NCI-H510A (cell line): Measurements from ENCODE around the gene TMEM91.
"Not testable (repeated sequence)": the region's sequence is repeated elsewhere in the genome, so short reads cannot be mapped to it uniquely, and the experiment has no call there.

Experiments used
- DNase-seq: peaks from one replicate; lab custom pipeline; 2025; lab: John Stamatoyannopoulos, UW

The TMEM91 gene

DNA sequence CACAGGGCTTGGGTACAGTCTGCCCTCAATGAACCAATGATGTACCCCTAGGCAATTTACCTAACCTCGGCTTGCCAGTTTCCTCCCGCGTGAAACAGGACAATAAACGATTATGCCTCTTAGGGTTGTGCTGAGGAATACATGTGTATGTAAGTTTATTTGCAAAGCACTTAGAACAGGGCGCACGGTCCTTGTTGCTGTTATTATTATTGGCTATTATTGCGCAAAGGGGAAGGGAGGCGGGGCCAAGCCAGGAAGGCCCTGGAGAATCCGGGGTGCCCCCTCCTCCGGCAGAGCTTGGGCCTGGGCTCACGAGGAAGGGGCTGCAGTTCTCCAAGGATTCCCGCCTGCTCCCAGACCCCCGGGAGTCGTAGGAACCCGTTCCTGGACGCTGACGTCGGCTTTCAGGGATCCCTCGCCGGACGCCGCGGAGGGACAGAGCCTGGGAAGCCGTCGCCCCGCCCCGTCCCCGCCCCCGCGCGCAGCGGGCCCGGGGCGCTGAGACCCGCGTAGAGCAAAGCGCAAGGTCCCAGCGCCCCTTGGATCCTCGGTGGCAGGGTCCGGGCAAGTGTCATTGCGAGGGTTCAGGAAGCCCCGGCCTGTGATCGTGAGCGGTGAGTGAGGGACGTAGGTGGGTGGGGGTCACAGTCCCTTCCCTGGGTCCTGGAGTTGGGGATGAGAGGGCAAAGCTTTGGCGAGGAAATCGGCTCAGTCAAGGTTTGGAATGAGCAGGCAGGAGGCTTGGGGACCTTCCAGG is at the start of gene TMEM91:
TSS of gene TMEM91 (plus strand) at position 293 of the 757 bp plus-strand sequence. CDS start 1,777 bp downstream, outside the sequence.
- DNase-seq = no peak

DNA sequence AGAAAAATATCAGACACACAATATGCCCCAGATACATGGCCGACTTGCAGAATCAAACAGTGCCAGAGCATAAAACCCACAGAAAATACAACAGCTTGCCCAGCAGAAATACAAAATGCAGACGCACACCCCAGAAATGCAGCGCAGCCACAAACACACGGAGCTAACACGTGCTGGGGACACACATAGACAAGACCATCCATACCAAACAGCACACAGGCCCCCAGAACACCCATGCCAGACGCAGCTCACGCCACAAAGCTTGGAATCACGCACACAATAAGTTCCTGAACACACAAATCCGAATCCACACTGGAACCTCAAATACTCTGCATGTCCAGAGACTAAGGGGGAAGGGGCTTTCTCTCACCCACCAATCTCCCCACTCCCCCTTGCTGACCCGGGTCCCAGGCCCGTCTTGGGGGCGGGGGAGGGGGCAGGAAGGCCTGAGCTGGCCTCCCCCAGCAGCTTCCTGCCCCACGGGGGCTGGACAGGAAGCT is 49.2 kb upstream of the TMEM91 start:
- DNase-seq = no peak

DNA sequence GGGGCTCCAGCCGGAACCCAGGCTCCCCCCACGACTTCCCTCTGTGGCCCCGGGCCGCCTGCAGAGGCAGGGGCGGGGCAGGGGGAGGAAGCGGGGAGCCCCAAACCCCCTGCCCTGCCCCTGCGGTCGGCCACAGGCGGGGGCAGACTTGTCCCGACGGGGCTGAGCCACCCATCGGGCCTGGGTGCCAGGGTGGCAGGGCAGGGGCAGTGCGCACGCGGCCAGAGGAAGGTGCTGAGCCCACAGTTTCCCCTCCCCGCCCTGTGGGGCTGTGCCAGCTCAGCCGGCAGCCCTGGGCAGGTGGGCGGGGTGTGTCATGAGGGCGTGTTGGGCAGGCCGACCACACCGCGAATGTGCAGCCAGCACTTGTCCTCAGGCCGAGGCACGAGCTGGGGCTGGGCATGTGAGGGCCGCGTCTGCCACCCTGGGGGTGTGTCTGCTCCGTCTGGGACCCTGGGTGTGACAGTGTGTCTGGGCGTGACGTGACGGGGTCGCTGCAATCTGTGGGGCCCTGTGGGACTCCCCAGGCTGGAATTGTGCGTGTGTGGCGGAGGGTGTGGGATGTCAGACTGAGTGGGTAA is 48.7 kb upstream of the TMEM91 start:
- DNase-seq = peak; percentile 50

DNA sequence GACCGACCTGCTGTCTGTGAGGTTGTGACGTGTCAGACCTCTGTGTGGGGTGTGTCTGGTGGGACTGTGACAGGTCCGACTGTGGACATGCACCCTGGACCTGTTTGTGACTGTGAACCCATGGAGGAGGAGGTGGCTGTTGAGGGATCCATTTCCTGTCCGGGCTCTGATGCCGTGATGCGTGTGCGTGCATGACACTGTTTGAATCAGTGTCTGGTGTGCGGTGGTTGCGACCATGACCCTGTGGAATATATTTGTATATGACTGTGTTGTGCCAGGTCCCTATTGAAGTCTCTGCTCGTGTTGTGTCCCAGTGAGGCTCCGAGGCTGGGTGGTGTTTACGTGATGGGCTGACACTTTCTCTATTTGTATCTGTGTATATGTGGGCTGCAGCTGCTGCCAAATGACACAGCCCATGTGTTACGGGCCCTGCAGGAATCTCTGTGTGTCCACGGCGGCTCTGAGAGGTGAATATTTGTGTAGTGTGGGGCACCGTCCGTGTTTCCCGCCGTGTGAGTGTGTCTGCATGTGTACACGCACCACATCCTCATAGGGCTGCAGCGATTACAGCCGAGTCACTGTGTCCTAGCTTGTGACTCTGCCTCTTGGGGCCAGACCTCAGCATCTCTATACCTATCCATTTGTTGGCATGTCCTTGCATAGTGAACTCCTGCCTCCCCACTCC is 48.0 kb upstream of the TMEM91 start:
- DNase-seq = no peak

DNA sequence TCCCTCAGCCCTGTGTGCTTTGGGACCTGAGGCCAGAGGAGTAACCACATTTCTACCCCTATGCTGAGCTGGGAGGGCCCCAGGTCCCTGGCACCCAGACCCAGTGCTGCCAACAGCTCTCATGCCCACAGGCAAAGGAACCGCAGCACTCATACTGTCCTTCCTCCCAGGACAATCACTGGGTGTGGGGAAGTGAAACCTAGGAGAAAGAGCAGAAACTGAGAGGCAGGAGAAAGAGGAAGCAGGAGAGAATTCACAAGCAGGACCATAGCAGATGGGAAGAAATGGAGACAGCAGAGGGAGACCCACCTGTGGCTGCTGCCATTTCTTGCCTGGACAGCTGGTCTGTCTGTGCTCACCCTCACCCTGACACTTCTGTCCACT is 47.5 kb upstream of the TMEM91 start:
- DNase-seq = no peak

DNA sequence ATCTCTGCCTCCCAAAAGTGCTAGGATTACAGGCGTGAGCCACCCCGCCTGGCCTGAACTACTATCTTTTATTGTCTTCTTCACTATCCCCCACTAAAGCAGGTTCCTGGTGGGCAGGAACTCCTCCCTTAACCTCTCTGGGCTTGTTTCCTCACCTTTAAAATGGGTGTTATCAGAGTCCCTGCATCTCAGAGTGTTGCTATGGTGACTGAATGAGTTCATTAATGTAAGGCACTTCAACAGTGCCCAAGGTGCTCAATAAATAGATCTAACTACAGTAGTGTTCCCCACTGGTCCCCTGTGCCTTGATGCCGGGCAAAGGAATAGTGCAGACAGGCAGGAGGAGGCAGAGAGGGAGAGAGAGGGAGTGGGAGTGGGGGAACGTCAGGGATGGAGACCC is 45.9 kb upstream of the TMEM91 start:
- no peak for DNase-seq

DNA sequence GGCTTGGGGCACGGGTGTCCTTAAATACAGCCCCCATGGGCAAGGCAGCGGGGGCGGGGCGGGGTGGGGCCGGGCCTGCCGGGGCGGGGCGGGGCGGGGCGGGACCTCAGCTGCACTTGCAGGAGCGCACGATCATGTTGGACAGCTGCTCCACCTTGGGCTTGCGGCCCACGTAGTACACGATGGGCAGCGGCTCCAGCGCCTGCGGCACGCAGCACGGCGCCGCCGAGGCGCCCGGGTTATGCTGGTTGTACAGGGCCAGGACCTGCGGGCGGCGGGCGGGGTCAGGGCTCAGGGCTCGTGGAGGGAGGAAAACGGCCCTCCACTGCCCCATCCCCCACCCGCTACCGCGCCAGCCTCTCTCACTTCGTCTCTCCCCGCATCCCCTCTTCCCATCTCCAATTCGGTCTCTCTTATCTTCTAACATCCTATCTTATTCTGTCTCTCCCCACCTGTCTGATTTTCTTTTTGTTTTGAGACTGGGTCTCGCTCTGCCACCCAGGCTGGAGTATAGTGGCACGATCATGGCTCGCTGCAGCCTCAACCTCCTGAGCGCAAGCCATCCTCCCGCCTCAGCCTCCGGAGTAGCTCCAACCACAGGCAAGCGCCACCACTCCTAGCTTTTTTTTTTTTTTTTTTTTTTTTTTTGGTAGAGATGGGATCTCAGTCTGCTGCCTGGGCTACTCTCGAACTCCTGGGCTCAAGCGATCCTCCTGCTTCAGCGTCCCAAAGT is 45.2 kb upstream of the TMEM91 start:
- no peak for DNase-seq

DNA sequence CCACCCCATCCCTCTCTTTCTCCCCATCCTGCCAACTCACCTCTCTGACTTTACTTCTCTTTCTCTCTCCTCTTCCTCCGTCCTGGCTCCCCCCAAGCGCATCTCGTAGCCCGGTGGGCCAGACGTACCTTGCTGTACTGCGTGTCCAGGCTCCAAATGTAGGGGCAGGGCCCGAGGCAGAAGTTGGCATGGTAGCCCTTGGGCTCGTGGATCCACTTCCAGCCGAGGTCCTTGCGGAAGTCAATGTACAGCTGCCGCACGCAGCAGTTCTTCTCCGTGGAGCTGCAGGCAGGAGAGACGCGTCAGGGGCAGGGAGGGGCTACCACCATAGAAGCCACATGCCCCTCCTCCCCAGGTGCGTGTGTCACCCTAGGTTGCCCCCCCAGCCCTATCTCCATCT is 44.3 kb upstream of the TMEM91 start:
- no peak for DNase-seq

DNA sequence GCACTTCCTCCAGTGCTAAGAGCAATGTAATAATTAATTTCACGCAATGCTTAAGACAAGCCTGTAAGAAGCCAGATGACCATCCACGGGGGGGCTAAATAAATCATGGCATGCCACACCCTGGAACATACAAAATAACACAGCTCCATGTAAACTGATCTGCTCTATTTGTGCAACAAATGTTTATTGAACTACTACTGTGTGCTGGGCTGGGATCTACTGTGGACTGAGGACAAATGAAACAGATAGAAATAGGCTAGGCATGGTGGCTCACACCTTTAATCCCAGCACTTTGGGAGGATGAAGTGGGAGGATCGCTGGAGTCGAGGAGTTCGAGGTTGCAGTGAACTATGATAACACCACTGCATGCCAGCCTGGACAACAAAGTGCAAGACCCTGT is 43.9 kb upstream of the TMEM91 start:
- DNase-seq = no peak

DNA sequence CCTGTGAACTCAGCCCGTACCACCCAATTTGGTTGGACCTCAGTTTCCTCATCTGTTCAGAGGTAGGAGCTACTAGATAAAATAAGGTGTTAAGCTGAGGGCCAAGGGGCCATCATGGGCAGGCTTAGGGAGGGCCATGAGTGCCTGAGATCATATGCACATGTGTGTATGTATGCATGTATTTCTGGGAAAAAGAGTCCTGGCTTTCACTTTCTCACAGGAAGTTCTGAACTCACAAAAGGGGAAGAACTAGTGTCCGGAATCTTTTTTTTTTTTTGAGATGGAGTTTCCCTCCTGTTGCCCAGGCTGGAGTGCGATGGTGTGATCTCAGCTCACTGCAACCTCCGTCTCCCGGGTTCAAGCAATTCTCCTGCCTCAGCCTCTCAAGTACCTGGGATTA is 41.5 kb upstream of the TMEM91 start:
- no peak for DNase-seq

DNA sequence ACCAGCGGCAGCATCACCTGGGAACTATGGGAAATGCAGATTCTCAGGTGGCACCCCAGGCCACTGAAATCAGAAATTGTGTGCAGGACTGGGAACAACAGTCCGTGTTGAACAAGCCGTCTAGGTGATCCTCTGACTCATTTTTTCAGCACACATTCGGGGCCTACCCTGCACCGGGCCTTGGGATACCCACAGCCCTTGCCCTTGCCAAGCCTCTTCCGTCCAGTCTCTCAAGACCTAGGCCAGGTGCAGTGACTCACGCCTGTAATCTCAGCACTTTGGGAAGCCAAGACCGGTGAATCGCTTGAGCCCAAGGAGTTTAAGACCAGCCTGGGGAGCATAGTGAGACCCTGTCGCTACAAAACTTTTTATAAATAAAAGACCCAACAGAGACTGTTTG is 40.9 kb upstream of the TMEM91 start:
- DNase-seq = no peak

DNA sequence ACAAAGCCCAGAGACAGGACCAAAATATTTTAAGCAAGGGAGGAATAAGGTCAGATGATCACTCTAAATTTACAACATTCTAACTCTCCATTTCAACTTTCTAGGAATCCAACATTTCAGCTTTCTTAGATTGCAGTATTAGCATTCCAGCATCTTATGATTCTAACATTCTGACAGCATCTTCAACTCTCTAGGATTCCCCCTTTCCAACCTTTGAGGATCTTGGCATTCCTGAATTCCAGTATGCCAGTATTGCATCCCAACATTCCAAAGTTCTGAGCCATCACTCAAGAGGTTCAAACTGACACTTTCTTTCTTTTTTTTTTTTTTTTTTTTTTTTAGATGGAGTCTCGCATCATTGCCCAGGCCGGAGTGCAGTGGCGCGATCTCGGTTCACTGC is 36.4 kb upstream of the TMEM91 start:
- no peak for DNase-seq

DNA sequence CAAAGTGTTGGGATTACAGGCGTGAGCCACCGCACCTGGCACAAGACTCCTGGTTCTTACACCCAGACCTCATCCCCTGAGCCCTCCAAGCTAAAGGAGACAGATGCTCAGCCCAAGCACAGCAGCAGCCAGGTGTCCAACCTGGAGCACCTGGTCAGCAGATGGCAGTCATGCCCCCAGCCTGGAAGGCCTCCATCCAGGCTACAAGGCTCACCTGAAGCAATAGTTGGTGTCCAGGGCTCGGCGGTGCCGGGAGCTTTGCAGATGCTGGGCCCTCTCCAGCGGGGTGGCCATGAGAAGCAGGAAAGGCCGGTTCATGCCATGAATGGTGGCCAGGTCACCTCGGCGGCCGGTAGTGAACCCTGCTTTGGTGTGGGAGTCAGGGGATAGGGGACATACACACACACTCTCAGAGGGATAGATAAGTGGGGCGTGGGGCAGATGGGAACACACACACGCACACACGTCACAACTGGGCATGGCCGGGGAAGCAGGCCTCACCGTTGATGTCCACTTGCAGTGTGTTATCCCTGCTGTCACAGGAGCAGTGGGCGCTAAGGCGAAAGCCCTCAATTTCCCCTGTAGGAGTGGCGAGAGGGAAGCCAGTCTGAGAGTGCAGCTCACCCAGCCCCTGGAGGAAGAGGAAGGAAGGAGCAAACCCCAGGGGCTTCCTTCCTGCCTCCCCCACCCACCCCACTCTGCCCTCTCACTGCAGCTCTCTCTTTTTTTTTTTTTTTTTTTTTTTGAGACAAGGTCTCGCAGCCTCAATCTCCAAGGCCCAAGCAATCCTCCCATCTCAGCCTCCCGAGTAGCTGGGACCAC is 34.5 kb upstream of the TMEM91 start:
- peak; percentile 29 for DNase-seq

DNA sequence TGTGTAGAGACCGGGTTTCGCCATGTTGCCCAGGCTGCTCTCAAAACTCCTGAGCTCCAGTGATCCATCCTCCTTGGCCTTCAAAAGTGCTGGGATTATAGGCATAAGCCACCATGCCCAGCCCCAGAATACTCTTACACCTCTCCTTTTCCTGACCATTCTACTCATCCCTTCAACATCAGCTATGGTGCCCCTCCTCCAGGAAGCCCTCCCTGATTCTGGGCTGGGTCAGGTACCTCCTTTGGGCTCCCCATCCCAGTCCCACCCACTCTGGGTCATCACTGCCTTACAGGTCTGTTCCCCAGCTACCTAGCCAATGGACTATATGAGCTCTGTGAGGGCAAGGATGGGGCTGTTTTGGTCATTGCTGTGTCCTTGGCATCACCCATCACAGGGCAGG is 32.2 kb upstream of the TMEM91 start:
- no peak for DNase-seq

DNA sequence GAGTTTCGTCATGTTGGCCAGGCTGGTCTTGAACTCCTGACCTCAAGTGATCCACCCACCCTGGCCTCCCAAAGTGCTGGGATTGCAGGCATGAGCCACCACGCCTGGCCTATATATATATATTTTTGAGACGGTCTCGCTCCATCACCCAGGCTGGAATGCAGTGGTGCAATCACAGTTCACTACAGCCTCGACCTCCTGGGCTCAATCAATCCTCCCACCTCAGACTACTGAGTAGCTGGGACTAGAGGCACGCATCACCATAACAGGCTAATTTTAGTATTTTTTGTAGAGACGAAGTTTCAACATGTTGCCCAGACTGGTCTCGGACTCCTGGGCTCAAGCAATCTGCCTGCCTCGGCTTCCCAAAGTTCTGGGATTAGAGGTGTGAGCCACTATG is 29.4 kb upstream of the TMEM91 start:
- not testable (repeated sequence) for DNase-seq

DNA sequence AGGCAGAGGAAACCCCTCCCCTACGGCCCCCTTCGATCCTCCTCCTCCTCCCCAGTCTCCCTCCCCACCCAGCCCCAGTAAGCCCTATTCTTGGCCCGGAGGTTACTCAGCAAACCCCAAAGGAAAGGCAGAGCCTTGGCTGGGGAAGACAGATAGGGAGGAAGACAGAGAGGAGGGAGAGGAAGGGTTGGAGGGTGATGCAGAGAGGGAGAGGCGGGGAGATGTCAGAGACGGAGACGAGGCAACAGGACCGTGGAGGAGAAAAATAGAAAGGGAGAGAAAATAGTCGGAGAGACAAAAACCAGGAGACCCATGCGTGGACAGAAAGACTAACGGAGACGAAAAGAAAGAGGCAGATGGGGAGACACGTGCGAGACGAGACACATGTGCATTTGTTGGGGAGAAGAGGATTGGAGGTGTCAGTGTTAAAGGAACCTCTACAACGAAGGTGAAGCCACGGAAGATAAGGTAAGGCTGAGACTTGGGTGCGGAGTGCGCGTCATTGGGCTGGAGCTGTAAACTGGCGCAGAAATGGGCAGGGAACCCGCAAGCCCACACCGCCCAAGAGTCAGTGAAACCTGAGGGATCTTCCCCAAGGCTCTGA is 25.5 kb upstream of the TMEM91 start:
- DNase-seq = no peak

DNA sequence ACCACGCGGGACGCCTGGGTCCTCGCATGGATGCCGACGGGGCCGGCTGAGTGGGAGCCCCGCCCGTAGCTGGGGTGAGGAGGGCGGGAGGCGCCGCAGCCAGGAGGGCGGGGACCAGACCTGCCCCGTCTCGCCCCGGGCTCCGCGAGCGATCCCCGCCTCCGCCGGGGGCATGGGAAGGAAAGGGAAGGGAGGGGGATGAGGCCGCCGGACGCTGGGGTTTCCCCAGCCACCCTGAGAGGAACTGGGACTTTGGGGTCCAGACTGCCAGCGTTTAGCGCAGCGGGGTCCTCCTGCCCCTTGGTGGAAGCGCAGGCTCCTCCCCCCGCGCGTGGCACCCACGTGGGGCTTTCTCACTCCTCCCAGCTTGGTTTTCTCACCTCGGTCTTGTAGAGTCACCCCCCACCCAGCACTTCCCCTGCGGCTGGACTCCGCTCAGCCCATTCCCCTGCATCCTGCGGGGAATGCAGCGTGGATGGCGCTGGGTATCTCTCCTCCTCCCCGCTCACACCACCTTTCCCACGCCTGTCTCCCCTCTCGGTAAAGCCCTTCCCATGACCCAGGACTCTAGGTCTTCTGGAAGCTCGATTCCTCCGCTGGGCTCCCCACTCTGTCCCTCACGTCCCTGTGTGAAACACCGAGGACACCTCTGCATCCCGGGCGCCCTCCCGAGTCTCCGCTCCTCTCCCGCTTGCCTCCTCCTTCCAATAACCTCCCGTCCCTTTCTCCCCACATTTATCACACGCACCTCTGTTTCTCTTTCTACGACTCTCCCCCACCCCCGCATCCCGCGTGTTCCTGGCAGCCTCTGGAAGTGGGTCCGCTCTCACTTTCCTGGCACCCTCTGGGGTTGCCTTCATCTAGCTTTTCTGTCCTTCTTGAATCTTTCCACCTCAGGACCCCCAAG is 24.7 kb upstream of the TMEM91 start:
- DNase-seq = no peak

DNA sequence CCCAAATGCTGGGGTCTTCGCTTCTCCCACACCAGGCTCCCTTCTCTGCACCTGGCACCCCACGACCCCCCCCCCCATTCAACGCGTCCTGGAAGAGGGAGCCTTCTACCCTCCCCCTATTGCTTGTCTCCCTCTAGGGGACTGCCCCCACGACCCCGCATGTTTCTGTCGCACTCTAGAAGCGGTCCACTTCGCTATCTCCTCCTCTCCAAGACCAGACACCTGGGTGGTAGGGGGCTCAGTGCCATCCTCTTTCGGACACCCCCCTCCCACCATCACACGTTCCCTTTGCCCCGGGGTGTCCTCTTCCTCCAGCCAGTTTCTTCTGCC is 24.1 kb upstream of the TMEM91 start:
- DNase-seq = no peak

DNA sequence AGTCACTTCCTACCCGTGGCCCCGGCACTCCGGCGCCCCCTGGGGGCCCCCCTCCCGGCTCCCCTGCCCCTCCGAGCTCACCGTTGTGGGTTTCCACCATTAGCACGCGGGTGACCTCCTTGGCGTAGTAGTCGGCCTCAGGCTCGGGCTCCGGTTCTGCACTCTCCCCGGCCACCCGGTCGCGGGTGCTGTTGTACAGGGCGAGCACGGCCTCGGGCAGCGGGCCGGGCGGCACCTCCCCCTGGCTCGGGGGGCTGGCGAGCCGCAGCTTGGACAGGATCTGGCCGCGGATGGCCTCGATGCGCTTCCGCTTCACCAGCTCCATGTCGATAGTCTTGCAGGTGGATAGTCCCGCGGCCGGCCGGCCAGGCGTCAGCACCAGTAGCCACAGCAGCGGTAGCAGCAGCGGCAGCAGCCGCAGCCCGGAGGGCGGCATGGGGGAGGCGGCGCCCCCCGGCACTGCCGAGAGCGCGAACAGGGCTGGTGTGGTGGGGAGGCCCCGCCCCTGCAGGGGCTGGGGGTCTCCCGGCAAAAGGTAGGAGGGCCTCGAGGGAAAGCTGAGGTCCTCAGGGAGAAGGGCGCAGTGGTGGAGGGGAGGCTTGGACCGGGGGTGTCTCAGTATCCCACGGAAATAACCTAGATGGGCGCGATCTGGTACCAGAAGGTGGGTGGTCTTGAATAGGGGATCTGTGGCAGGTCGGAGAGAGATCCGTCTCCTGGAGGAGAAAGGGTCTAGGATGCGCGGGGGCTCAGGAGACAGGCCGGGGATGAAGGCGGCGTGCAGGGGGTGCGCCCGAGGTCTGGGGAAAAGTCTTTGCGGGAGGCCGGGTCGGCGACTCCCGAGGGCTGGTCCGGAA is 23.5 kb upstream of the TMEM91 start:
- DNase-seq = no peak
